Frontal cortex (tissue), 4 donors: ENCODE measurements around the gene FLCN. TPM values are rescaled to one million over a fixed set of nuclear protein-coding genes. Genes with fewer than 3 reads are reported as not detected.

Source experiments
- DNase-seq, 2 donors: peaks; one replicate each; pipeline ENCODE4 v3.0.0; 2012; ENCODE audit warnings: low spot score in 2 of 2
- FAIRE-seq: peaks from 2 replicates; lab custom pipeline; 2012; peaks lifted over from hg19 to GRCh38; lab: Jason Lieb, UNC
- total RNA-seq: library from RNA; depleted of rRNA; stranded (reverse); fragments of >200 nt; gene quantifications from one replicate; pipeline ENCODE4 v1.2.3, GENCODE V29; 2014
- donor health status: control.
- donor health status: control.
- donor health status: control.

FLCN gene
- total RNA-seq, 1 donor from 2014 or later, result 31.4 TPM

DNA sequence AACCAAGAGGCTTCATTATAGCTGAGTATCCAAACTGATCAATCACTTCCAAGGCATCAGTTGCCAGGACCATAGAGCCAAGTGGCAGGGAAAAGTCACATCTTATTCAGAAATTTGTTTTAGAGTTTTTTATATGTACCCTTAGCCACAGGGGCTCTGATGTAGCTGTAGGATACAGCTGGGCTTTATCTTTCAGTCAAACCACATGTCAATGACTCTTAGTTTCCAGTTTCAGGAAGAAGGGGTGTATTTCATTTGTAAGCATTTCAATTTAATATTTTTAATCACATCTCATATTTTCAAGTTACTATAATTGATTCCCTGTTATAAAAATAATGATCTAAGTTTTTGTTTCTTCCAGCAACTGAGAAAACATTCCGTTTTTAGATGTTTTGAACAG, 2.9 kb upstream of the FLCN start:
- no peak for DNase-seq
- FAIRE-seq, result no peak

DNA sequence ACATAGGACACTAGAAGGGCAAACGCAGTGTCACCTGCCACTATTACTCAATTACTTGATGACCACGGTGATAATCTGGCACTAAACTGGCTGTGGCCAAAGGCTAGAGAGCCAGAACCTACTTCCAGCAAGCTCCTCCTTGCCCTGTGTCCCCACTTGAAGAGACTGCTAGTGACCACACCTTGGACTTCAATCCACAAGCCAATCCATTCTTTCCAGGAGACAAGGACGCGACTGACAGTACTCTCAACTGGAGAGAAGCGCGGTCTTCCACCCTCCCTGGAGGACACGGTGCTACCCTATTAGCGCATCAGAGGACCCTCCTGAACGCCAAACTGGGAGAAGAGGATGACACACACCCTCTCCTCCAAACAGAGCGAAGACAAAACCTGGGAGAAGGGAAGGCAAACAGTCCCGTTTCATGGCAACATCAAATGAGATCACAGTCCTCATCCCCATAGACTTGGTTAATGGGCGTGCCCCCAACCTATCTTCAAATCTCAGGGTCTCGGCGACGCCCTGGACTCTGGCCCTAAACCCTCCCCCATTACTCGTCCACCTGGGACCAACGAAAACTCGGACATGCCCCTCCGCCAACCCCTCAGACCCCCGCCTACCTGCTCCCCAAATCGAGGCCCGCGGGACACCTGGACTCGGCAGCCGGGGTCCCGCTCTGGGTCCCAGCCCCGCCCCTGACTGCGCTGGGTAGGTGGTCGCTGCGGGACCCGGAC, 508 bp downstream of the FLCN start:
- no peak for FAIRE-seq
- DNase-seq, result no peak

DNA sequence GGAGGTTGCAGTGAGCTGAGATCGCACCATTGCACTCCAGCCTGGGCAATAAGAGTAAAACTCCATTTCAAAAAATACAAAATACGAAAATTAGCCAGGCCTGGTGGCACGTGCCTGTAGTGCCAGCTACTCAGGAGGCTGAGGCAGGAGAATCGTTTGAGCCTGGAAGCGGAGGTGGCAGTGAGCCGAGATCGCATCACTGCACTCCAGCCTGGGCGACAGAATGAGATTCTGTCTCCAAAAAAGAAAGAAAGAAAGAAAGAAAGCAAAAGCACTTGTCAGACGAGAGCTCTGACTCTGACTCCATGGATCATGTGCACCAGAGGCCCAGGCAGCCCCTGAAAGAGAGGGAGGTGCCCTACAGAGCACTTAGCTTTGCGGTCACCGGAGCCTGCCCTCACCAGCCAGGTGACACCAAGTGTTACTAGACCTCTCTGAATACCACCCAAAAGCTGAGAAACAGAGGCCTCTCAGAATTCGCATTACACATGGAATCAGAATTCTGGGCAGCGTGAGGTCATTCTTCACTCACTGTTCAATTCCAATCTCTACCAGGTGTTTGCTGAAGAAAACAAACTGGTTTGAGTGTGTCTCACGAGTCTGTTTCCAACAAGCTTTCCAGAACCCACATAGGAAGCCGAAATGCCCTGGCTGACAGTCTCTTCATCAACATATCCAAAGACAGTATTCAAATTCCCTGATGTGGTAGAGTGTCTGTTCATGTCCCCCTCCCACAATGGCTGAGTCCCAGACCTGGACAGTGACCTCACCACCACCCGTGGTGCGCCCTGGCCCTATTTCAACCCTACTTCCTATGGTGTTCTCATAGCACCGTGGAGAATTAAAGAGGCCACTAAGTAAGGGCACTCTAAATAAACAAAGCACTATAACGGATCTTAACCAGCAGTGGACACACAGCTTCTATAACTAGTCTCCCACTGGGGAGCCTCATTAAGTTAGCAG, 1.5 kb downstream of the FLCN start:
- no peak for FAIRE-seq

DNA sequence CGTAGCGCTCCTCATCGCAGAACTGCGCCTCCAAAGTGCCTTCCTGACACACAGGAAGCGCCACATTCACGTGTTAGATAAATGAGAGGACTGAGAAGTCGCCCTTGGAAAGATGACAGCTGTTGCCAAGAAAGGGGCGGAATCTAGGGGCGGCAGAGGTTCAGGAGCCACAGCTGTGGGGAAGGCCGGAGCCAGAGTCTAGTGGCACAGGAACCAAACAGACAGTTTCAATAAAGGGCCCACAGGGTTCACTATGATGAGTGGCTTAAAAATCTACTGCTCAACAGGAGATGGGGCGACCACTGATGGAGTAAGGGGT, 4.7 kb downstream of the FLCN start:
- no peak for DNase-seq
- FAIRE-seq, result no peak

More for the DNA sequence above, 1.5 kb downstream of the FLCN start:
- no peak for DNase-seq

DNA sequence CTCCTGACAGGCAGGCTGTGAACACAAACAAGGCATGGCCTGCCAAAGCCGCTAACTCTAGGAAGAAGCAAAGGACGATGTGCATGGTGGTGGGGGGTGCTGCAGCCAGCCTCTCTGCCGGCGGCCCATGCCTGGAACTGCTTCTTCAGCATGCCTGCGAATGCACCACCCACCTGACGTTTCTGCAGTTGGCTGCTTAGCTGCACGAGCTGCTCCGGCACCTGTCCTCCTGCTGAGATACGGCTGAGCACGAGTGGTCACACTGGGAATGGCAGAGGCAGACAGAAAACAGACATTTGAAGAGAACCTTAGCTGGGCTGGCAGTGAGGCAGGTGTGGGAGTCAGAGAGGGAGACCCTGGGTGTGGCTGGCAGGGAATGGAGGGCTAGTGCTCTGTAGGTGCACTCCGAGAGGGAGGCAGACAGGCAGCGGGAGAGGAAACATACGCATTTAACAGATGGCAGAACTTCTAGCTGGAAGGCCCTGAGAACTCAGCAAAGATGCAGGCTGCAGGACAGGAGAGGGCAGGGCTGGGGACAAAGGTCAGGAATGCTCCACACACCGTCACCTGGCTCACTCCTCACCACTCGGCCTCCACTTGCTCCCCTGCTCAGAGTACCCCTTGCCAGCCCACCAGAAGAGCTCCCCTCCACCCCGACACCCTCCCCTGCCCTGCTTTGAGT, 5.2 kb downstream of the FLCN start:
- no peak for DNase-seq
- FAIRE-seq, result no peak

DNA sequence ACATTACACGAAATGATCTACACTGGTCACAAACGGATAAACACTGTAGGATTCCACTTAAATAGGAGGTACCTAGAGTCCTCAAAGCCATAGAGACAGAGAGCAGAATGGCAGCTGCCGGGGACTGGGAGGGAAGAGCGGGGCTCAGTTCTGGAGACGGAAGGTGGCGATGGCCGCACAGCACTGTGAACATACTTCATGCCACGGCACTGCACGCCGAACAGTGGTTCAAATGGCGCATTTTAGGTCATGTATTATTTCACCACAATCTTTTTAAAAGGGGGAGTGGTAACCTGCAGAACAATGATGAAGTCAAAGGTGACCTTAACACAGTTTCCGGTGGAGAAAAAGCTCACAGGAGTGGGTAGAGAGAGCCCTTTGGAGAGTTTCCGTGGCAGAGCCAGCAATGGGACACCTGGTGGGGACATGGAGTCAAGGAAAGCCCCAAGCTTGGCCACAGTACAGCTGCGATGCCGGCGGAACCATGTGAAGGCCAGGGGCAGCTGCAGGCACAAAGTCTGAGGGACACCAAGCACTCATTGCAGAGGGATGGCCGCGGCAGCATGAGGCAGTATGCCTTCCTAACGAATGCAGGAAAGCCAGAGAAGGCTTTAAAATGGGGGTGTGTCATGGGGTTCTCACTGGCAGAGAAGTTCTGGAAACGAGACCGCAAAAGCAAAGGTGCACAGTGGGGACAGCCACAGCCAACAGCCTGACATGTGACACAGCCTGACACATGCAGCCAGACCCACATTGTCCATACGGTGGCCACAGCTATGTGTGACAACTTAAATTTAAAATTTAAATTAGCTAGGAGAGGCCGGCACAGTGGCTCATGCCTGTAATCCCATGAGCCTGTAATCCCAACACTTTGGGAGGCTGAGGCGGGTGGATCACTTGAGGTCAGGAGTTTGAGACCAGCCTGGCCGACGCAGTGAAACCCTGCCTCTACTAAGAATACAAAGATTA, 7.3 kb downstream of the FLCN start:
- DNase-seq, result no peak
- no peak for FAIRE-seq

DNA sequence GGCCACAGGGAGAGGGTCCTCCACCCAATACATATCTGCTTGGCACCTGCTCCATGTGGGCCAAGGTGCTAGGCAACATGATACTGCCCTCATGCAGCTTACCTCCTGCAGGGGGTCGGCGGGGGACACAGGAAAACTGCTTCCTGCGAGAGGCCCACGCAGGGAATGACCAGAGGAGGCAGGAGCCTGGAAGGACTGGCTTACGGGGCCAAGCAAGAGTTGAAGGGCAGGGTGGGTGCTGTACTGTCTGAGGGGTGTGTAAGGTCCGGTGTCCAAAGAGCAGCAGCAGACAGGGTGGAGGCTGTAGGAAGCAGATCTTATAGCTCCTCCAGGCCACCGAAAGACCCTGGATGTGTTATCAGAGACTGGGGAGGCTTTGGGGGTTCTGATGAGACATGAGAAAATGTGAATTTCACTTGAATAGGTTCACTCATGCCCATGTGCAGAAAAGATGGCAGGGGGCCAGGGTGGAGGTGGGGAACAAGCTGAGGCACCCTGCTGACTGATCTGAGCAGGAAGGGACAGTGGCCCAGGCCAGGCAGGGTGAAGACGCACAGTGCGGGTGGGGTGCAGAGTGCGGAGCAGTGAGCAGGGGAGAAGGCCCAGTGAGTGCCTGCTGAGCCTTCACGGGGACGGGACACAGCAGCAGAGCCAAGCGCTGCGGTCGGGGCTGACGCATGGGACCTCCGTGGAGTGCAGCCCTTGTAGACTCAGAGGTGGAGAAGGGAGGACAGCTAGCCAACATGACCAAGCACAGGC, 8.3 kb downstream of the FLCN start:
- no peak for DNase-seq
- FAIRE-seq, result no peak

DNA sequence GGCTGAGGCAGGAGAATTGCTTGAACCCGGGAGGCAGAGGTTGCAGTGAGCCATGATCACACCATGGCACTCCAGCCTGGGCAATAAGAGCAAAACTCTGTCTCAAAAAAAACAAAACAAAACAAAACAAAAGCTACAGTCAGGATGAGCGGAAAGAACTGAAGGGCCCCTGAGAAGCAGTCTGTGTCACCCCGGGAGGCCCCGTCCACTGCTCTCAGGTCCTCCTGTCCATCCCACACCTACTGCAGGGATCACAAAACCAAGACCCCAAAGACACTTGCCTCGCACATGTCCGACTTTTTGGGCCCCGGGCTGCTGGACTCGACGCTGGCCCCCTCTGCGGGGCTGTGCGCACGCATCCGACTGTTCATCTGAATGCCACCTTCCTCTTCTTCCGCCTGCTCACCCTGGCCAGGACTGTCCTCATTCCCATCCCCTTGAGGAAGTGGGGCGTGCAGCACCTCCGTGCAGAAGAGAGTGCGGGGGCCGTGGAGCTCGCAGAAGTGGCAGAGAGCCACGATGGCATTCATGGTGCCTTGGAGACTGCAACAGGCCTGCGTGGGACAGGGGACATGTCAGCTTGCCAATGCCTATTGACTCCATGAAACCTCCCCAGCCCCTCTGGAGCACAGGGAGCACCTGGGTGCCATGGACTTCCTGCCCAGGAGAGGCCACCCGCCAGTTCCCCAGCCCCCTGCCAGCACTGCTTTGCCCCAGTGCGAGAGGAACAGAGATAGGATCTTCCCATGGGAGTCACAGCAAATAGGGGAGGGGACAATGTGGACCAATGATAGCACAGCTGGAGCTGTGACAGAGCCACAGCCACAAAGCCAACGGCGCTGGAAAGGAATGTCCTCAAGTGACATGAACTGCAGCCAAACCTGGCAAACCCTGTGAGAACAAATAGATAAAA, 9.1 kb downstream of the FLCN start:
- FAIRE-seq, result no peak
- no peak for DNase-seq

DNA sequence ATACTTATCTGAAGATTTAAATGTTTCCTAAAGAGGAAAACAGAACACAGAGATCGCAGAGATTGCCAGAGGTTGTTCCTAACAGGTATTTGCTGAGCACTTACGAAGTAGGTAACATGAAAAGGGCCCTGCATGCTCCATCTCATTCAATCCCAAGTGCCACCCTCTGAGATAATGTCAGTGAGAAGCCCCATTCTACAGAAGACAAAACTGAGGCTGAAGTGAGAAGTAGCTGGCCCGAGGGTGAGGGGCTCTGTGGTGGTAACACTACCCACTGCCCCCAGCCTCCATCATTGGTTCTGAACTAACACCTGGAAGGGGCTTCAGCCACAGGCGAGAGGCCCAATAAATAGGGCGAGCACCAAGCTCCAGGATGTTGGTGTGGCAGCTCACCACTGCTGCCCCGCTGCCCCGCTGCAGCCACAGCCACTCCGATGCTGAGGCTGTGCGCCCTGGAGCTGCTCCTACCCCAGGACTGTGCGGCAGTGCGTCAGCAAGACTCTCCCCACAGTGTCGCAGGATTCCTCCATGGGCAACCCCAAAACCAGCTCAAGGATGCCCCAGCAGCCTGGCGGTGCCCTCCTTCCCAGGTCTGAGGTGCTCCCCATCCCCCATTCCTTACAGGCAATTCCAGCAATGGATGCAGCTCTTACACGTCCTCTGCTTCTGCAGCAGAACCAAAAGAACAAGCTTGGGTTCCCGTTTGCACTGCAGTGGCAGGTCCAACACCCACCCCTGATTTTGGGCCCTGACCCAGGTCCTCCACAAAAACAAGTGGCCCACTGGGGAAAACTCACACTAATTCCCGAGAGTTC, 10.3 kb downstream of the FLCN start:
- DNase-seq (no peak), FAIRE-seq (no peak)

DNA sequence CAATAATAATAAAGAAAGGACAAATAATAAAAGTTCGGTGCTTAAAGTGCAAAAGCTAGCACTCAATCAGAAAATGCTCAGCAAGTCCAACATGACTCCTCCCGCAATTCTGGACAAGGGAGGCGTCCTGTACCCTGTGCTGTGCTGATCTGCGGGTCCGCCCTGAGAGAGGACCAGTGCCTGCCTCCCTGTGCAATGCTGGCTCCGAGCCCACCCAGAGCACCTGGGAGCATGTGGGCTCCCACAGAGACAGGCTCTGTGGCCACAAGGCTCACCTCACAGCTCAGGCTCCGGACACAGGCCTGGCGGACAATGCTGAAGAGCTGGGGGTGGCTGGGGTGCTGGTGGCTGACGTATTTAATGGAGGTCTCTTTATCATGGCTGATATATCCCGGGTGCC, 11.1 kb downstream of the FLCN start:
- no peak for DNase-seq
- no peak for FAIRE-seq

DNA sequence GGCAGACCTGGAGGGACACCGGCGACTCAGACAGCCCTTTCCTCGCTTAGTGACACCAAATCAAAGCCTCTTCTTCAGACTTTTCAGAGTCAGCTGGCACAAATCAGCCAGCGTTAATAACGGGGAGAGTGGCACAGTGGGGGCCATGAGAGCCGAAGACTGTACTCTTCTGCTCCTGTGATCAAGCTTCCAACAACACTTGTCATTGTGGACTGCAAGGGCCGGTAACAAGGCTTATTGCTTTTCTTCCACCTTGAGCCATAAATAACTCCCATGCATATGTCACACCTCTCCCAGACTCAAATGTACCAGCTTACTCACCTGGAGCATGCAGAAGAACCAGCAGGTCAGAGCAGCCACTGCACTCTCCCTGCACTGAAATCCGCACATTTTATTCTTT, 12.8 kb downstream of the FLCN start:
- no peak for FAIRE-seq

DNA sequence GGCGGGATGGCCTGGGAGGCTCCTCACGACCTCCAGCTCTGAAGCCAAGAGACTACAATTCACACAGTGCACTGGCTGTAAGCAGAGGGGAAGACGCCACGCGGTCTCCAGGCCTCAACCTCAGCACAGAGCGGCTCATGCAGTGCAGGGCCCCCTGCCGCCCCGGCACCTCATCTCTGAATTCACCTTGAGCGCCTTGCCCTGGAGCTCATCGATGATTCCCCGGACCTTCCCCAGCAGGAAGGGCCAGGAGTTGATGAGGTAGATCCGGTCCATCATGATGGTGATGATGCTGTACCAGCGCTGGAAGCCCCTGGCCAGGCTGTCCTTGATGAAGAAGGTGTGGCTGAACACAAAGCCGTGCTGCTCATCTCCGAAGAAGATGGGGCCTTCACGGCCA, 13.2 kb downstream of the FLCN start:
- no peak for FAIRE-seq
- DNase-seq, result no peak

More for the DNA sequence above, 12.8 kb downstream of the FLCN start:
- DNase-seq, result no peak

DNA sequence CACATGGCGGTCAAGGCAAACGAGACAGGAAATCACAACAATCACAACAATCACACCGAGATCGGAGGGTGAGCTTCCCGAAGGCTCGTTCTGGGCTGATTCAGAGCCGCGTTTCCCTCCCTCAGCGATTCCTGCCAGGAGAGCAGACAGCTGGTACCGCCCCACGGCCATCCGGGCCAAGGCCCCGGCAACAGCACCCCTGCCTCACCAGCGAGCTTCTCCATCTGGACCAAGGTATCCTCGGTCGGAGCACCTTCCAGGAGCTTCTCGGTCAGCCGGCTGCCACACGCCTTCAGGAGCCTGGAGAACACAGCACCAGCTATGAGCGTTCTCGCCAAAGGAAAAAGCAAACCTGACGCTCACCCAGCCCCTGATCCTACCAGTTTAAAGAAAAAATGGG, 15.6 kb downstream of the FLCN start:
- no peak for FAIRE-seq
- no peak for DNase-seq

DNA sequence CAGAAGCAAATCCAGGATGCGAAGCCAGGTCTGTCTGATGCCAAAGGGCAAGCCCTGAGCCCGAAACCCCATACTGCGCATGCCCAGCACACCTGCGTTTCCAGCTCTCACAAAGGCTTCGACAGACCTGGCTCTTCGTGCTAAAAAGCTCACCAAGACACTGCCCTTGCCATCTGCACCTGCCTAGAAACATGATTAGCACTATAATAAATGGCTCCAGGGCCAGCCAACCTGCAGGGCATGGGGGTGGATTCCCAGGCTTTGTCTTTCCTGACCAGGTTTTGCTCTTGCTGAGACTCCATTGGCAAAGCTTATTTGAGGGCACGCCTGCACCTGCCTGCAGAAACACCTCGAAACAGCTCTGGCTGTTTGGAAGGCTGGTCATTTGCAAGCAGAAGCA, 16.4 kb downstream of the FLCN start:
- DNase-seq, result no peak

DNA sequence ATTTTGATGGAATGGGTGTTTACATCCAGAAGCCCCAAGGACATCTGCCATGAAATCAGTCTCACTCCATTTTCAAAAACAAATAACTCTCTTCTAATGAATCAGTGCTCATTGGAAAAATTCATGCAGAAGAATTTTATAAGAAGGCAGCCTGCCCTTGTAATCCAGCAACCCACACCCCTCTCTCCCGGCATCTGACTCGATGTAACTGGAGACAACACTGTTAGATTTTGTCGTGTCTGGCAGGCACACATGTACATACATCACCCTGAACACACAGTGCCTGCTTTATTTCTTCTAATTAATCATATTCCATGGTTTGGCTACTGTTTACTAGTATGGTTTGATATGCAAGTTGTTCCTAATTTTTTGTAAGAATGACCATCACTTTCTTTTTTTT, 19.0 kb downstream of the FLCN start:
- DNase-seq (no peak), FAIRE-seq (no peak)

More for the DNA sequence above, 16.4 kb downstream of the FLCN start:
- FAIRE-seq, result no peak

DNA sequence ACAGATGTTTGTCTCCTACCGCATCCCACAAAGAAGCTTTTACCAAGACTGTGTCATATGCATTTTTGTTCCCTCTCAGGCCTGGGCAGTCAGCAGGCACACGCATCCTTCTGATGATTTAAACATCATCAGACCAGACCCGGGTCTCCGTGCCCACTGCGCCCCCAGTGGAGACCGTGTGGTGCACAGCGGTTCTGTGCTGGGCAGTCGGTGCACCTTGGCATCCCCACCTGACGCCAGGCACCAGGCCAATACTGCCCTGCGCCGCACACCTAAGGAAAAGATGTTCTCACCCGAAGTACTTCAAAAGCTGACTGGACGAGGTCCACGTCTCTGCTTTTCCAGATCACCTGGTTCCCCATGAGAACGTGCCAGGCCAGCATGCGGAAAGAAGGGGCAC, 20.2 kb downstream of the FLCN start:
- FAIRE-seq (no peak), DNase-seq (no peak)

DNA sequence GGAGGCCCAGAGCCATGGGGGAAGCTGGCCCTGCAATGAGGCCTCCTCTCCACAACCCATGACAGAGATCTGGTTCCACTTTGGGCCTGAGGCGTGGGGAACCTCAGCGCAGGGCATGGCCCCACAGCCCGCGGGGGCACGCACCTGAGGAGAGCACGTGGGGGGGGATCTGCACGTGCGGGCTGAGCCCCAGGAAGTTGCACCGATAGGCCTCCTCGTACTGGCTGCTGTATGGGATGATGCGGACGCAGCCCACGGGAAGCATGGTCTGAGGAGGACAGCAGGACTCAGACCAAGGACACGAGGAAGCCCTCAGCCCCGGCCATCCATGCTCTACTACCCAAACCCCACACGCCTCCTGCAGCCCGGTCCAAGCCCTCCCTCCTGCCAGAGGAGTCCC, 20.7 kb downstream of the FLCN start:
- DNase-seq, result no peak
- FAIRE-seq, result no peak
